Measurements from ENCODE around the gene NDUFC2. TPM values are rescaled to one million over a fixed set of nuclear protein-coding genes. Genes with fewer than 3 reads are reported as not detected.
"Not testable (repeated sequence)": the region's sequence is repeated elsewhere in the genome, so short reads cannot be mapped to it uniquely, and the experiment has no call there.

NDUFC2 gene
- total and polyA plus RNA-seq, 7 experiments from 2014 or later: 43.4 to 189 (median 72.9) TPM

GRCh38 chr11:78086521-78087074, 6.9 kb upstream of the NDUFC2 start:
- H3K27me3 Mint-ChIP-seq; H3K9me3 Mint-ChIP-seq; H3K4me3 Mint-ChIP-seq; ATAC-seq; intact Hi-C loops (cut with micrococcal nuclease); H3K4me1 ChIP-seq (ENCODE audit: control insufficient read depth in 2 of 2, insufficient read depth in 2 of 2, low read length in 2 of 2); DNase-seq; H3K27ac ChIP-seq (ENCODE audit: low read depth, low read length); H3K9me3 ChIP-seq (ENCODE audit: control insufficient read depth in 2 of 3, low read length in 3 of 3); POLR2A ChIA-PET; H3K36me3 Mint-ChIP-seq; CTCF ChIA-PET; H3K36me3 ChIP-seq (ENCODE audit: control insufficient read depth in 2 of 3, insufficient read depth in 3 of 3, low read length in 3 of 3); H3K27me3 ChIP-seq (ENCODE audit: control insufficient read depth in 2 of 2, insufficient read depth in 2 of 2, low read length in 2 of 2); H3K27ac Mint-ChIP-seq; H3K4me3 ChIP-seq (ENCODE audit: low read length); H3K4me1 Mint-ChIP-seq: not testable (repeated sequence)

- no peaks in the 10 kb centered on the region for H3K27me3 Mint-ChIP-seq
- no peak overlapping the region for H3K27ac Mint-ChIP-seq
- H3K4me1 Mint-ChIP-seq: peaks cover 4 to 14% (median 10%) of the 10 kb centered on the region in 7 donors
- Histone ChIP-seq H3K27me3 (ENCODE audit: control insufficient read depth in 2 of 2, insufficient read depth in 2 of 2, low read length in 2 of 2) (no peaks in the 10 kb centered on the region), H3K27ac (ENCODE audit: low read depth, low read length) (no peak overlapping the region), H3K9me3 (ENCODE audit: control insufficient read depth in 2 of 3, low read length in 3 of 3) (no peaks in the 10 kb centered on the region), H3K4me3 (ENCODE audit: low read length) (no peak overlapping the region), H3K4me1 (ENCODE audit: control insufficient read depth in 2 of 2, insufficient read depth in 2 of 2, low read length in 2 of 2) (peaks cover 0 to 6% of the 10 kb centered on the region in 2 donors), H3K36me3 (ENCODE audit: control insufficient read depth in 2 of 3, insufficient read depth in 3 of 3, low read length in 3 of 3) (no peaks in the 10 kb centered on the region)
- intact Hi-C loops (cut with micrococcal nuclease): no loop called here
- H3K4me3 Mint-ChIP-seq: no peak overlapping the region
- POLR2A ChIA-PET: no interaction called here
- no peak for ATAC-seq
- peaks cover 0 to 4% (median 0%) of the 10 kb centered on the region in 5 donors for H3K36me3 Mint-ChIP-seq
- CTCF ChIA-PET: no interaction called here
- peaks cover 0 to 4% (median 0%) of the 10 kb centered on the region in 11 donors for H3K9me3 Mint-ChIP-seq
- no peak for DNase-seq
These were observed 6.3 kb upstream of the NDUFC2 start for GRCh38 chr11:78085972-78086371.

GRCh38 chr11:78084506-78084905, 4.8 kb upstream of the NDUFC2 start:
- not testable (repeated sequence) for H3K27me3 Mint-ChIP-seq, H3K36me3 Mint-ChIP-seq
- CTCF ChIA-PET: interaction anchor here (0.6 kb wide), 1 partner anchor 51 kb away, joined by 5 read pairs; no protein-coding TSS in a partner anchor

GRCh38 chr11:78083021-78083420, 3.4 kb upstream of the NDUFC2 start:
- H3K4me3 Mint-ChIP-seq: no peak overlapping the region
- H3K9me3 Mint-ChIP-seq: peaks cover 0 to 4% (median 0%) of the 10 kb centered on the region in 11 donors
- DNase-seq (no peak), ATAC-seq (no peak)
- Histone ChIP-seq H3K36me3 (ENCODE audit: control insufficient read depth in 2 of 3, insufficient read depth in 3 of 3, low read length in 3 of 3) (peaks cover 0 to 7% (median 0%) of the 10 kb centered on the region in 3 experiments), H3K27me3 (ENCODE audit: control insufficient read depth in 2 of 2, insufficient read depth in 2 of 2, low read length in 2 of 2) (no peaks in the 10 kb centered on the region), H3K4me3 (ENCODE audit: low read length) (no peak overlapping the region), H3K27ac (ENCODE audit: low read depth, low read length) (no peak overlapping the region), H3K9me3 (ENCODE audit: control insufficient read depth in 2 of 3, low read length in 3 of 3) (no peaks in the 10 kb centered on the region), H3K4me1 (ENCODE audit: control insufficient read depth in 2 of 2, insufficient read depth in 2 of 2, low read length in 2 of 2) (peaks cover 17 to 28% of the 10 kb centered on the region in 2 donors)
- H3K27me3 Mint-ChIP-seq: no peaks in the 10 kb centered on the region
- ChIA-PET POLR2A (no interaction called here), CTCF (no interaction called here)
- intact Hi-C loops (cut with micrococcal nuclease): no loop called here
- H3K36me3 Mint-ChIP-seq: peaks cover 0 to 6% (median 0%) of the 10 kb centered on the region in 5 donors
- peak overlapping the region in 1 of 9 donors; percentile 30 for H3K27ac Mint-ChIP-seq
- H3K4me1 Mint-ChIP-seq: peaks cover 17 to 34% (median 24%) of the 10 kb centered on the region in 7 donors

More at GRCh38 chr11:78084506-78084905, 4.8 kb upstream of the NDUFC2 start:
- H3K4me3 Mint-ChIP-seq; H3K36me3 ChIP-seq (ENCODE audit: control insufficient read depth in 2 of 3, insufficient read depth in 3 of 3, low read length in 3 of 3); DNase-seq; H3K9me3 ChIP-seq (ENCODE audit: control insufficient read depth in 2 of 3, low read length in 3 of 3); intact Hi-C loops (cut with micrococcal nuclease); H3K27ac ChIP-seq (ENCODE audit: low read depth, low read length); H3K27ac Mint-ChIP-seq; POLR2A ChIA-PET; ATAC-seq; H3K4me3 ChIP-seq (ENCODE audit: low read length); H3K27me3 ChIP-seq (ENCODE audit: control insufficient read depth in 2 of 2, insufficient read depth in 2 of 2, low read length in 2 of 2); H3K9me3 Mint-ChIP-seq: not testable (repeated sequence)
- H3K4me1 Mint-ChIP-seq: peaks cover 7 to 25% (median 15%) of the 10 kb centered on the region in 7 donors
- H3K4me1 ChIP-seq (ENCODE audit: control insufficient read depth in 2 of 2, insufficient read depth in 2 of 2, low read length in 2 of 2): peaks cover 9 to 16% of the 10 kb centered on the region in 2 donors

- no peaks in the 10 kb centered on the region for H3K27me3 ChIP-seq (ENCODE audit: control insufficient read depth in 2 of 2, insufficient read depth in 2 of 2, low read length in 2 of 2)
- H3K27ac ChIP-seq (ENCODE audit: low read depth, low read length): no peak overlapping the region
- Mint-ChIP-seq H3K27me3 (no peaks in the 10 kb centered on the region), H3K4me1 (peaks cover 24 to 43% (median 33%) of the 10 kb centered on the region in 7 donors), H3K27ac (peak overlapping the region in 5 of 9 donors; percentile 55 to 96 (median 94)), H3K36me3 (peaks cover 0 to 6% (median 0%) of the 10 kb centered on the region in 5 donors), H3K9me3 (peaks cover 0 to 4% (median 0%) of the 10 kb centered on the region in 11 donors), H3K4me3 (peak overlapping the region in 5 of 10 donors; percentile 26 to 98 (median 93))
- ChIA-PET POLR2A (no interaction called here), CTCF (no interaction called here)
- intact Hi-C loops (cut with micrococcal nuclease): no loop called here
- peaks cover 24 to 34% of the 10 kb centered on the region in 2 donors for H3K4me1 ChIP-seq (ENCODE audit: control insufficient read depth in 2 of 2, insufficient read depth in 2 of 2, low read length in 2 of 2)
- ATAC-seq: no peak
- H3K36me3 ChIP-seq (ENCODE audit: control insufficient read depth in 2 of 3, insufficient read depth in 3 of 3, low read length in 3 of 3): peaks cover 0 to 7% (median 0%) of the 10 kb centered on the region in 3 experiments
- DNase-seq: no peak
- H3K9me3 ChIP-seq (ENCODE audit: control insufficient read depth in 2 of 3, low read length in 3 of 3): no peaks in the 10 kb centered on the region
- H3K4me3 ChIP-seq (ENCODE audit: low read length): no peak overlapping the region
These were observed 2.5 kb upstream of the NDUFC2 start for GRCh38 chr11:78082146-78082545.

GRCh38 chr11:78081583-78081982, 1.9 kb upstream of the NDUFC2 start:
- no peaks in the 10 kb centered on the region for H3K27me3 ChIP-seq (ENCODE audit: control insufficient read depth in 2 of 2, insufficient read depth in 2 of 2, low read length in 2 of 2)
- no peak overlapping the region for H3K27ac ChIP-seq (ENCODE audit: low read depth, low read length)
- Mint-ChIP-seq H3K9me3 (peaks cover 0 to 4% (median 0%) of the 10 kb centered on the region in 11 donors), H3K4me3 (peak overlapping the region; percentile 30 to 98 (median 92)), H3K36me3 (peaks cover 0 to 8% (median 3%) of the 10 kb centered on the region in 5 donors), H3K27me3 (no peaks in the 10 kb centered on the region), H3K27ac (peak overlapping the region in 8 of 9 donors; percentile 1 to 96 (median 86)), H3K4me1 (peaks cover 29 to 47% (median 37%) of the 10 kb centered on the region in 7 donors)
- ChIA-PET POLR2A (no interaction called here), CTCF (no interaction called here)
- H3K9me3 ChIP-seq (ENCODE audit: control insufficient read depth in 2 of 3, low read length in 3 of 3): no peaks in the 10 kb centered on the region
- no peak overlapping the region for H3K4me3 ChIP-seq (ENCODE audit: low read length)
- intact Hi-C loops (cut with micrococcal nuclease): no loop called here
- no peak for ATAC-seq
- peaks cover 29 to 40% of the 10 kb centered on the region in 2 donors for H3K4me1 ChIP-seq (ENCODE audit: control insufficient read depth in 2 of 2, insufficient read depth in 2 of 2, low read length in 2 of 2)
- DNase-seq: no peak
- peaks cover 0 to 7% (median 0%) of the 10 kb centered on the region in 3 experiments for H3K36me3 ChIP-seq (ENCODE audit: control insufficient read depth in 2 of 3, insufficient read depth in 3 of 3, low read length in 3 of 3)
